Measurements from ENCODE around the gene AIM2. TPM values are rescaled to one million over a fixed set of nuclear protein-coding genes. Genes with fewer than 3 reads are reported as not detected.
"Not testable (repeated sequence)": the region's sequence is repeated elsewhere in the genome, so short reads cannot be mapped to it uniquely, and the experiment has no call there.

Gene AIM2
- total and polyA plus RNA-seq, 4 donors: 0.28 to 0.42 (median 0.31) TPM

DNA sequence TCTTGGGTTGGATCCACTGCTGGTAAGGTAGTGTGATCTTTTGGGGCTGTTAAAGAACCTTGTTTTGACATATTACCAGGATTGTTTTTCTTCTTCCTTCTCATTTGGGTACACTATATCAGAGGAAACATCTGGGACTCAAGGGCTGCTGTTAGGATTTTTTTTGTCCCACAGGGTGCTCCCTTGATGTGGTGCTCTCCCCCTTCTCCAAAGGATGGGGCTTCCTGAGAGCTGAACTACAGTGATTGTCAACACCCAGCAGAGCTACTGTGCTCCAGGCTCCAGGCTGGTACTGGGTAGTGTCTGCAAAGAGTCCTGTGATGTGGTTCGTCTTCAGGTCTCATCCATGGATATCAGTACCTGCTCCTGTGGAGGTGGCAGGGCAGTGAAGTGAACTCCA is 46.3 kb downstream of the AIM2 start (continued):
- TF ChIP-seq ZBTB33 (IDR thresholded peaks at IDR 0.05): no peak
- no peak for TF ChIP-seq FOXA1 (IDR thresholded peaks at IDR 0.05)
- no peak for TF ChIP-seq HNF4A (conservative IDR thresholded peaks at IDR 0.05)
- no peak for TF ChIP-seq ATF3 (IDR thresholded peaks at IDR 0.05)
- TF ChIP-seq RAD21 (IDR thresholded peaks at IDR 0.05): no peak
- no peak for TF ChIP-seq FOXA2 (IDR thresholded peaks at IDR 0.05)

- not testable (repeated sequence) for H3K36me3 ChIP-seq (ENCODE audit: control insufficient read depth in 4 of 4, insufficient read depth in 3 of 4, low read depth in 1 of 4, low read length in 3 of 4); H3K4me3 ChIP-seq (ENCODE audit: low read depth in 1 of 3, low read length in 3 of 3); H3K27me3 ChIP-seq (ENCODE audit: control insufficient read depth in 4 of 4, insufficient read depth in 4 of 4, low read length in 3 of 4); H3K4me1 ChIP-seq (ENCODE audit: control insufficient read depth in 4 of 4, insufficient read depth in 4 of 4, low read length in 3 of 4); H3K9ac ChIP-seq (ENCODE audit: low read depth in 1 of 2, low read length in 2 of 2); DNase-seq (ENCODE audit: low spot score); H3K27ac ChIP-seq (ENCODE audit: low read depth in 1 of 2, low read length in 2 of 2); H3K9me3 ChIP-seq (ENCODE audit: control insufficient read depth in 4 of 4, low read length in 3 of 4)
- WGBS: 71% methylated on average over 2 of the region's 2 CpGs
These were observed 49.7 kb downstream of the AIM2 start for GRCh38 chr1:159026841-159027240.

DNA sequence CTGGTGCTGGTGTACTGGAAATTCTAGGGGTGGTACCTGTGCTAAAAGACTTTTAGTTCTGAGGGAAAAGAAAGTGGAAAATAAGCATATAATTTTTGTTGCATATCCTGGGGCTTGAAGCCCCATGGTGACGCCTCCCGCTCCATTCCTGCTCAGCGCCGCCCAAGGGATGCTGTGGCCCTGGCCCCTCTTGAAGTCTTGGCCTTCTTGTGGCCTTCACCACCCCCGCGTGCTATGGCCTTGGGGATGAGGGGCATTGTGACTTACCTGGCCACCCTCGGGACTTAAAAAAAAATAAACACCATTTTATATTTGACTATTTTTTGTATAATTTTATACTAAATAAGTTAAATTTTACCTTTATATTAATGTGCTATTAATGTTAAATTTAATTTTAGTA is 51.5 kb downstream of the AIM2 start:
- Histone ChIP-seq H3K9me3 (ENCODE audit: control insufficient read depth in 4 of 4, low read length in 3 of 4) (no peaks in the 10 kb centered on the region), H3K4me3 (ENCODE audit: low read depth in 1 of 3, low read length in 3 of 3) (no peak overlapping the region), H3K27me3 (ENCODE audit: control insufficient read depth in 4 of 4, insufficient read depth in 4 of 4, low read length in 3 of 4) (peaks cover 0 to 2% (median 0%) of the 10 kb centered on the region in 4 donors), H3K36me3 (ENCODE audit: control insufficient read depth in 4 of 4, insufficient read depth in 3 of 4, low read depth in 1 of 4, low read length in 3 of 4) (peaks cover 0 to 6% (median 0%) of the 10 kb centered on the region in 4 donors), H3K4me1 (ENCODE audit: control insufficient read depth in 4 of 4, insufficient read depth in 4 of 4, low read length in 3 of 4) (no peaks in the 10 kb centered on the region), H3K9ac (ENCODE audit: low read depth in 1 of 2, low read length in 2 of 2) (no peak overlapping the region), H3K27ac (ENCODE audit: low read depth in 1 of 2, low read length in 2 of 2) (no peak overlapping the region)
- WGBS: 94% methylated on average over 7 of the region's 7 CpGs
- DNase-seq (ENCODE audit: low spot score): no peak
- no peak for TF ChIP-seq MAX (IDR thresholded peaks at IDR 0.05)

- no peak overlapping the region for H3K9ac ChIP-seq (ENCODE audit: low read depth in 1 of 2, low read length in 2 of 2)
- no peak overlapping the region for H3K27ac ChIP-seq (ENCODE audit: low read depth in 1 of 2, low read length in 2 of 2)
- H3K9me3 ChIP-seq (ENCODE audit: control insufficient read depth in 4 of 4, low read length in 3 of 4): no peaks in the 10 kb centered on the region
- WGBS: 80% methylated on average over 10 of the region's 10 CpGs
- DNase-seq (ENCODE audit: low spot score): no peak
- no peak overlapping the region for H3K4me3 ChIP-seq (ENCODE audit: low read depth in 1 of 3, low read length in 3 of 3)
- H3K36me3 ChIP-seq (ENCODE audit: control insufficient read depth in 4 of 4, insufficient read depth in 3 of 4, low read depth in 1 of 4, low read length in 3 of 4): peaks cover 0 to 11% (median 1%) of the 10 kb centered on the region in 4 donors
- peaks cover 0 to 2% (median 0%) of the 10 kb centered on the region in 4 donors for H3K27me3 ChIP-seq (ENCODE audit: control insufficient read depth in 4 of 4, insufficient read depth in 4 of 4, low read length in 3 of 4)
- H3K4me1 ChIP-seq (ENCODE audit: control insufficient read depth in 4 of 4, insufficient read depth in 4 of 4, low read length in 3 of 4): no peaks in the 10 kb centered on the region
- TF ChIP-seq YY1 (IDR thresholded peaks at IDR 0.05) (no peak), EGR1 (IDR thresholded peaks at IDR 0.05; ENCODE audit: low read depth in 2 of 2) (no peak), SP1 (IDR thresholded peaks at IDR 0.05) (no peak), HNF4G (IDR thresholded peaks at IDR 0.05) (no peak), REST (IDR thresholded peaks at IDR 0.05) (no peak), ZBTB33 (IDR thresholded peaks at IDR 0.05) (no peak), FOXA2 (IDR thresholded peaks at IDR 0.05) (no peak), MAX (IDR thresholded peaks at IDR 0.05) (no peak), GABPA (IDR thresholded peaks at IDR 0.05 in 1 of 2, conservative IDR thresholded peaks at IDR 0.05 in 1 of 2) (no peak), RXRA (IDR thresholded peaks at IDR 0.05) (no peak), TAF1 (conservative IDR thresholded peaks at IDR 0.05) (no peak), CTCF (IDR thresholded peaks at IDR 0.05; ENCODE audit: low read depth, low read length, missing input control) (no peak), JUND (IDR thresholded peaks at IDR 0.05) (no peak)
These were observed 52.8 kb downstream of the AIM2 start for GRCh38 chr1:159023723-159024122.

Measured in liver (tissue), 9 donors.